DOHH2 (cell line): ENCODE data around the gene OSBPL10.

ENCODE experiments used
- EZH2phosphoT487 ChIP-seq: fragments of 200-600 bp; sonication (generic); IDR thresholded peaks from 2 replicates; pipeline ENCODE4 v1.6.1; 2017; ENCODE audit warnings: borderline replicate concordance, mild to moderate bottlenecking, antibody characterized with exemption, low read length, moderate library complexity, mixed read lengths
- TF ChIP-seq, protein P1 (sequence below): fragments of 200-600 bp; sonication (generic); IDR thresholded peaks from one replicate; pipeline ENCODE4 v1.5.1; 2014; ENCODE audit warnings: antibody characterized with exemption, mild to moderate bottlenecking, low read depth, low read length; ENCODE audit not compliant: poor library complexity, severe bottlenecking

- TF ChIP-seq, protein P1, sequence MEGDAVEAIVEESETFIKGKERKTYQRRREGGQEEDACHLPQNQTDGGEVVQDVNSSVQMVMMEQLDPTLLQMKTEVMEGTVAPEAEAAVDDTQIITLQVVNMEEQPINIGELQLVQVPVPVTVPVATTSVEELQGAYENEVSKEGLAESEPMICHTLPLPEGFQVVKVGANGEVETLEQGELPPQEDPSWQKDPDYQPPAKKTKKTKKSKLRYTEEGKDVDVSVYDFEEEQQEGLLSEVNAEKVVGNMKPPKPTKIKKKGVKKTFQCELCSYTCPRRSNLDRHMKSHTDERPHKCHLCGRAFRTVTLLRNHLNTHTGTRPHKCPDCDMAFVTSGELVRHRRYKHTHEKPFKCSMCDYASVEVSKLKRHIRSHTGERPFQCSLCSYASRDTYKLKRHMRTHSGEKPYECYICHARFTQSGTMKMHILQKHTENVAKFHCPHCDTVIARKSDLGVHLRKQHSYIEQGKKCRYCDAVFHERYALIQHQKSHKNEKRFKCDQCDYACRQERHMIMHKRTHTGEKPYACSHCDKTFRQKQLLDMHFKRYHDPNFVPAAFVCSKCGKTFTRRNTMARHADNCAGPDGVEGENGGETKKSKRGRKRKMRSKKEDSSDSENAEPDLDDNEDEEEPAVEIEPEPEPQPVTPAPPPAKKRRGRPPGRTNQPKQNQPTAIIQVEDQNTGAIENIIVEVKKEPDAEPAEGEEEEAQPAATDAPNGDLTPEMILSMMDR, result no peak
- no peak for TF ChIP-seq EZH2phosphoT487
These were observed 28.0 kb upstream of the OSBPL10 start for GRCh38 chr3:32009101-32009500.
